Muscle of back (tissue), 11 donors: ENCODE data around the gene GMDS. TPM values are rescaled to one million over a fixed set of nuclear protein-coding genes. Genes with fewer than 3 reads are reported as not detected.

ENCODE experiments used
- DNase-seq, 3 donors: peaks; one replicate each; pipeline versions ENCODE4 v3.0.0 to v3.0.0-alpha.2; 2013
- polyA plus RNA-seq, 10 donors: library from polyadenylated mRNA; unstranded; fragments of 120-200 nt; gene quantifications; one replicate each; pipeline ENCODE4 v1.2.1, GENCODE V29; 2013; ENCODE audit not compliant: insufficient read length in 10 of 10

GMDS gene
- polyA plus RNA-seq, 10 donors, result 9.6 to 17.5 (median 11.0) TPM

DNA sequence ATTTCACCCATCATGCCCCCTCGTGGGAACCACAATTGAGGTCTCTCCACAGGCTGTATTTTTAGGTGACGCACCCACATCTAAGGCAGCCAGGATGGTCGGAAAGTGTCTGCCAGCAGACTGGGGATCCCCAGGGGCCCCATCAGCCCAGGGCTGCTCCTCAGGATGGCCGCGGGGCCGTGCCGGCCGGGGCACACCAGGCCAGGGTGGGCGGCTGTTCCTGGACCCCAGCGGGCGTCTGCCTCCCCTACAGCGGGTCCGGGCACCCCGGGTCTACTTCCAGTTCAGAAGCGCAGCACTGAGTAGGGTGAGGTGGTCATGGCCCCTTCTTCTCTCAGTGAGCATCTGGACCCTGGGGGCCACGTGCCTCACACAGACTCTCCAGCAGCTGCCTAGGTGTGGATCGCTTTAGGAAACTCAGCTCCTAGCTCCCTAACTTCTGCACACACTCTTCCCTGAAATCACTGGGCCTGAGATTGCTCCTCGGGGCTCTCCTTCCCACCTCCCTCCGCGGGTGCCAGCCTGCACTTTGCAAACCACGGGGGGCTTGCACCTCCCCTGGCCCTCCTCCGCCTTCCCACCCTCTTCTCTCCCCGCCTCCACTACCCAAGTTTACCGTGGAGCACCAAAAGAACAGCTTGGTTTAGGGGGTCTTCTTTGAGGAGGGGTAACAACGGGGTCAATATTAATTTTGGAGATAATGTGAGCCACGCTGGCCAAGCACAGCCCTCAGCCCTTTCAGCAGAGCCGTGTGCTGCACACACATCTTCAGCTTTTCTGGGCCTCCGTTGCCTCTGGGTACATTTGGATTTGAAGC is 649.9 kb downstream of the GMDS start:
- DNase-seq, result no peak

DNA sequence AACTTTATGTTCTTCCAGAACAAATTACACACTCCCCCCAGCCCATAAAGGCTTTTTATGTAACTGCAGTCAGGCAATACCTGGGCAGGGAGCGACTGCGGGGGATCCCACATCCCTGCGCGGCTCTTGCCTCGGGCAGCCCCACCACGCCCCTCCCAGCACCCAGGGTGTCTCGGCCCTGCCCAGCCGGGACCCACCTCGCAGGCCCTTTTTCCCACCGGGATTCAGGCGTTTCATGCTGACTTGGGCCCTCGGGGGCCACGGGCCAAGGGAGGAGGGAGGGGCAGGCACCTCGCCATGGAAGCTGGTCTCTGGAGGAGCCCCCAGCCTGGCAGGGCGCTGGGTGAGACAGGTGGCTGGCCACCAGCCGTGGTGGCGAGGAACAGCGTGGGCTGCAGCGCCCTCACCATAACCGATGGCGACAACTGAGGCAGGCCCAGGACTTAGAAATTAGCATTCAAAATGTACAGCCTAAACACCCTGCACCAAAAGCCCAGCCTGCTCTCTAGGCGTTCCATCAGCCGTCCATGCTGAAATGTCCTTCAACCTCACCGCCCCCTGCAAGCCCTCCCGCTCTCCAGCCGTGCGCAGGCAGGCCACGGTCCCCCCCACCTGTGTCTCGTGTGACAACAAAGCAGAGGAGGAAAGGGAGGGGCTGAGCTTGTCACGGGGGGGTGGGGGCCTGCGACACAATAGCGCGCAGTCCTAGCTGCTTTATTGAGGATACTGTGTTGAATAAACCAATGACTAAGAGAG is 650.8 kb downstream of the GMDS start:
- DNase-seq, result no peak

DNA sequence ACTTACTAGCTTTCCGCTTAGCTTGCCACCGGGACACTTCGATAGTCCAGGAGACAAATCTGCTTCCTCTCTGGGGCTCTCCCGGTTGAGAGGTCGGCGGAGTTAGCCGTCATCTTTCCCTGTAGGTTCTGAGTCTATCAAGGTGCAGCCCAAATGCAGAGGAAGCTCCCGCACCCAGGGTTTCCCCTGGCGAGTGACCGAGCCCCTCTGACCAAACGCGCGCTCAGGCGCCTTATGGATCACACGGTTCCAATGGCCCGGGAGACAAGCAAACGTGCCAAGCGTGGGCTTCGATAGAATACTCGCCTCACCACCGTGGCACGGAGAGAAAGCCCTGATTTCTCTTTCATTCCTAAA is 651.5 kb downstream of the GMDS start:
- no peak for DNase-seq

DNA sequence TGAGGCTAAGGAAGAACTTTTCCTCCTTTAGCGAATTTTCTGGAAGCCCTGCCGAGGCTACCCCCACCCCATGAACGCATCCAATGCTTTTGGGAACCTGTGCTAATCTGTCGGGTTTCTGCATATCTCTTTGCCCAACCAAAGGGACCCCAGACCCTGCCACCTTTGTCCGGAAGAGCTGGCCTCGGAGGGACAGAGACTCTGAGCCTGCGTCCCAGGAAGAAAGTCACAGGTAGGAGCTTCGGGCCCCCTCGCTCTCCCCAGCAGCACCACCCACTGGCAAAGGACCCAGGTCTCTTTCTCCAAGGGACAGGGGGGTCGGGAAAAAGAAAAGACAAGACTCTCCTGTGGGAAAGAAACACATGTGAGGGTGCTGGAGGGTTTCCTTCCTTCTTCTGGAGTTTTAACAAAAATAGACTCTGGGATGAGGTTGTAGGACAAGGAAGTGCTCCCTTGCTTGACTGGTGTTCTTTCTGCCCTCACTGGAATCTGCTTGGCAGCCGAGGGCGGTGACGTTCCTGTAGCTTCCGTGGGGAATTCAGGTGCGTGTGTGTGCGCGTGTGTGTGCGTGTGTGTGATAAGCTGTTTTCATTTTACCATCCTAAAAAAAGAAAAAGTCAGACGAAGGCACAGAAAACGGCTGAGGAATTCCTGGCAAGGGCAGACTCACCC is 652.0 kb downstream of the GMDS start:
- no peak for DNase-seq

DNA sequence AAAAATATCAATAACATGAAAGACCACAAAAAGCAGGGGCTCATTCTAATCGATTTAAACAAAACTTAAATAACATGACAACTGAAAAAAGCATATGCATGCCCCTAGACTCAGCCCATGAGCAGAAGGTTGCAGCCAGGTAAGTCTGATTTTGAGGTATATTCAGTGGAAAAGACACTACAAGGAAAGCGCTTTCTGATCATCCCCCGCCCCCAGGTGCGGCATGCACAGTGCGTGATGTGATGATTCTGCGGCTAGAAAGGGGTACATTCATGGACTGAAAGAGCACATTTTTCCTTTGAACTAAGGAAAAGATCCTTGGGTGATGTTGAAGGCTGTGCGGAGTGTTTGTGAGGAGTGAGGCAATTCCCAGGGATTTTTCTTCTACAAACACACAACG is 652.6 kb downstream of the GMDS start:
- no peak for DNase-seq

DNA sequence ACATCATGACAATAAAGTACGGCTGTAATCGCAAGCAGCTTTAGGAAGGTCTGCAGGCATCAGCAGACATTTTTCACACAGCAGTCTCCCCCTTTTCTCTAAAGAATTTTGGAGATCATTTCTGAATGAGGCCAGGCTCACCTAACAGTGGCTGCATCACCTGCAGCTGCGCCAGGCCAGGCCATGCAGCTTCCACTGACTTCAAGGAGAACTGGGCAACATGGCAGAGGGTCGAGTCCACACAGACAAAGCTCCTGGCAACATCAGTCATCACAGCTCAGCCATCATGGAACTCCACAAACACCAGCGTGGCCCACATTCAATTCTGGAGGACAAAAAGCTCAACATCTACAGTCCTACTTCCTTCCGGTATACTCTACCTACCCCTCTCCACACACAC is 653.5 kb downstream of the GMDS start:
- no peak for DNase-seq

DNA sequence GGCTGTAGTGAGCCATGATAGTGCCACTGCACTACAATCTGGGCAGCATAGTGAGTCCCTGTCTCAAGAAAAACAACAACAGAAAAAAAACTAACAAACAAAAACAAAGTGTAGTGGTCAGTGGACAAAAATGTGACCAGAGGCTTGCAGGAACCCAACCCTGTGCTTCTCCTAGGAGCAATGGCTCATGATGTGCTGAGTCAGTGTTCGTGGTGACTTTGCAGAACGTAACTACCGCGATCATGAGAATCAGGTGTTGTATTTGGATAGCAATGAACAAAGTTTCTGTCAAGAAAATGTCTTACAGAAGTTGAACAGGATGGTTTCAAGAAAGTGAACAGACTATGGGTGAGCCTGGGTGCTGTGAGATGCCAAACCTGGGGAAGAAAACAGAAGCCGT is 654.2 kb downstream of the GMDS start:
- DNase-seq, result no peak

DNA sequence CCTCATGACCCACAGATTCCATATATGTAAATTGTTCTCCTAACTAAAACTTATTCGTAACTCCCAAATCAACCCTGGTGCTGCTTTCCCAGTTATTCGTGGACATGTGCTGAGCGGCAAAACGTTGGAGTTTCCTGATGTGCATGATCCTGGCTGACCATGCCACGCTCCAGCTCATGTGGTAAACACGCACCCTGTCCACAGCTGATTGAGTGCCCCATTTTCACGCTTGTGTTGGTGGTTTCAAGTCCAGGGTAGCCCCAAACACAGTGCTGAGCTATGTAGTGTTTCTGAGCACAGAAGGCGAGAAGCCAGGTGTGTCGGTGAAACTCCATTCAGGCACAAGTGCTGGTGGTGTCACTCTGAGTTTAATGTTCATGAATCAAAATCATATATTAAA is 654.8 kb downstream of the GMDS start:
- DNase-seq, result no peak

DNA sequence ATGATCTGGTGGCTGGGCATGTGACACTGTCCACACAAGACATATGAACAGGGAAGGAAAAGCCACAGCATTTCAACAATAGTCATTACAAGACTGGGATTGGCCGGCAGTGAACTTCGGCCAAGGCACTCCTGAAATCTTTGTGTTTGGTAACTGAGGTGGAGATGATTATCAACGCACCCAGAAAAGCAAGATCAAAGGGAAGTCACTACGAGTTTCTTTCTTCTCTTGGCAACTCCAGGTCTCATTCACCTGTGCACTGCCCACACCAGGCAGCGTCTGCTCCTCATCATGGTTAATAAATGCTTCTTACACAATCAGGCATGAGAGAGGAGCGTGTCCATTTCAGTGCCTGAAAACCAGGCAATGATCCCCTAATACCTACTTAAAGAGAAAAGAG is 656.2 kb downstream of the GMDS start:
- no peak for DNase-seq

DNA sequence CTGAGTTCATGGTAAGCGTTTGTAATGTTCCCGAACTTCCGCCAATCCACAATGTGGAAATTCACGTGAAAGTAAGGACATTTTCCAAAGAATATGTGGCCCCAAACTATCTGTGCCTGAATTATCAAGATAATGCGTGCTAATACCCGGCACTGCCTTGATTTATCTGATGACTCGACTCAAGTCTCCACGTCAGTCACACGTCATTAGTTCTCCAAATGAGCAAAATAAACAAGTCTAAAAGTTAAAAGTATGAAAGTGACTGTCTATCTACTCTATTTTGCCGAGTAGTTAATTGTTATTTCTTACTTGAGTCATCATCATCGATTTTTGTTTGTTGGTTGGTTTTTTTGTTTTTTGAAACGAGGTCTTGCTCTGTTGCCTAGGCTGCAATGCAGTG is 657.4 kb downstream of the GMDS start:
- DNase-seq, result no peak

DNA sequence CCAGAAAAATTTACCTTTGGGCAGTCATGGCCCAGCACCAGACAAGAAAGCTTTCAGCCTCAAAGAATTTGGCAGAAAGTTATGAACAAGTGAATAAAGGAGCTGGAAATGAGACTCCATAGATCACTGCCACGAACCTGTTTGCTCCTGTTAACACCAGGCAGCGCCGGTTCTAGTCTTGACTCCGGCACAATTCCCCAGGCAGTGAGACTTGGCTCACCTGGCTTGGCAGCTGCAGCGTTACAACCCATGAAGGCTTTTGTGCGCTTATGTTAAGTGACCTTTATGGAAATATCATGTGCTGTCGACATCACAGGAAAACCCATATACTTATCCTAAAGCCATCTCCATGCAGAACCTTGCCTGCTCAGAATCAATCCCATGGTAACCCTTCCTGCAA is 657.9 kb downstream of the GMDS start:
- DNase-seq, result no peak

DNA sequence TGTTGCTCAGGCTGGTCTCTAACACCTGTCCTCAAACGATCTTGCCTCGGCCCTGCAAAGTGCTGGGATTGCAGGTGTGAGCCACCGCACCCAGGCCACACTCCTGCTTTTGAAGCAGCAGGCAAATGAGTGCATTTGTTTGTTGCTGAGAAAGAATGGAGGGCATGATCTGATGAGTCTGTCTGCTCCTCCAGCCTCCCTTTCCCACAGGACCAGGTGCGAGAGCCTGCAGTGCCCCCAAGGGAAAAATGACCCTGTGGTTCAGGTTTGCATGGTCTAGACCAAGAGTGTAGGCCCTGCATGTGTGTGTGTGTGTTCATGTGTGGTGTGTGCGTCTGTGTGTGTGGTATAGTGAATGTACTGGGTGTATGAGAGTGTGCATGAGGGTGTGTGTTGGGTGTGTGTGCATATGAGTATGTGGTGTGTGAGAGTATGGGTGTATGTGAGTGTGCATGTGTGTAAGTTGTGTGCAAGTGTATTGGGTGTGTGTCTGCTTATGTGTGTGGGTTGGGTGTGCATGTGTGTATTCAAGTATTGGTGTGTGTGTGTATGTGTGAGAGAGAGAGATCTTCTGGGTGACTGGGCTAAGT is 658.4 kb downstream of the GMDS start:
- no peak for DNase-seq

DNA sequence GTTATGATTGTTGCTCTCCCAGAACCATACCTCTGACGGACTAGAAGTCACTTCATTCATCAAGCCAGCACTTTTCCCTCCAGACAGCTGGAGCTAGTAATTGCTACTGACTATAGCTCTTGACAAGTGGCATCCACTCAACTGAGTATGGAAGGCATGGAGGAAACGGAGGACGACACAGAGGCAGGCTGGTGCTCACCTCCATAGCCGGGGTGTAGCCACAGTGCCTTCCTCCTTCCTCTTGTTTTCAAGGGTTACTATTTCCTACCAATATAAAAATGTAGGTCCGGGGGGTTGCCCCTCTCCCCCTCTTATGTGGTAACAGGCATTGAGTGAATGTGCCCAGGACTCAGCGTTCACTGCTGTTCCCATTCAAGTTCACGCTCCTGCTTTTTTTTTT is 659.1 kb downstream of the GMDS start:
- no peak for DNase-seq

DNA sequence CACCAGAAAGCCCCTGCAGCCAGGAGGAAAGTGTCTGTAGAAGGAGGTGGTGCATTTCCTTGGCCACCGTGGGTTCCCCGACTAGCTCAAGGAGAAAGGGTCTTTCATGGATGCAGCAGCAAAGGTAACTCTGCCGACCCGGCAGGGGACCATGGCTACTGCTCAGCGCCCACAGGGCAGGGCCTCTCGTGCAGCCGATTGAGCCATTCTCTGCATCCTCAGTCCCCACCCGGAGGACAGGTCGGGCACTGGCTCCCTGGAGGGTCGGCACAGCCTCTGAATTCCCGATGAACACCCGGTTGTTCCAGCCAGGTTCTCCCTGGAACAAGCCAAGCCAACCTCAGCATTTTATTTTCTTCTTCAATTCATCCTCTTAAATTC is 659.7 kb downstream of the GMDS start:
- no peak for DNase-seq

DNA sequence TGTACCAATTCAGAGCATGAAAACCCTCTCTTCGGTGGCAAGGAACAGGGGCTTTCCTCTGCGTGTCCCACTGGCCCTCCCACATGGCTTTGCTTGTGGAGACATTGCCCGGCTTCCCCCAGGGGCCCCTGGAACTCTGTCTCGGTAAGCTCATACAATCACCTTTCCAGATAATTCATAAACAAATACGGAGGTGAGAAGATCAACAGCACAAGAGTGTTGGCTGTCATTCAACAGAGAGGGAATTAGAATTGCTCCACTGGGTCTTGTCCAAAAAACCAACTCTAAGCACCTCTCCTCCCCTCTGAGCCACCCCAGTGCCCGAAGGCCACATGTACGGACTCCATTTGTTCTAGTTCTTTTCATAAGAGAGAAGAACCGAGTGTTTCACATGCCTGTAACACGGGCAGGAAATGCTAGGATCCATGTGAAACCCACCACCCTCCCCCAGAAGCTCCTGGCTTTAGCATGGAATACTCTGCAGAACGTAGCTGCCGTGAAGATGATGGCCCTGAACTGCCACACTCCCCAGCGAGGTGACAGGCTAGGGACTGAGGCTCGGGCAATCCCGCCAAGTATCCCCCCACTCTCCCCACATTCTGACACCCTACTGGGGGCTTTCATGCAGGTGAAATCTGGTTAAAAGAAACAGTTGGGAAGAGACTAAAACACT is 660.3 kb downstream of the GMDS start:
- DNase-seq, result no peak

DNA sequence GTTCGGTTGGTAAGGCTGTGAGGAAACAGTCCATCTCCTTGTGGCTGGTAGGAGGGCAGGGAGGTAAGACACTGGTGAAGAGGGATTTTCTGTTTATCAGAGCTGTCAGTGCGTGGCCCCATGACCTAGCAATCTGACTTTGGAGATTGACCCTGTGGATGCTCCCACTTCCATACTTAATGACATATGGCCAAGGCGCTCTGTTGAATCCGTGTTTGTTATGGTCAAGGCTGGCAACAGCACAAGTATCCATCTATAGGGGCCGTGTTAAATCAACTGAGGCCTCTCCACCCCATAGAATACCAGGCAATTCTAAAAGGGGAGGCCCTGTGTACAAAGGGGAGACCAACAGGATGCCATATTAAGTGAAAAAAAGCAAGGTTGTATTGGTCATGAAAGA is 661.3 kb downstream of the GMDS start:
- no peak for DNase-seq

DNA sequence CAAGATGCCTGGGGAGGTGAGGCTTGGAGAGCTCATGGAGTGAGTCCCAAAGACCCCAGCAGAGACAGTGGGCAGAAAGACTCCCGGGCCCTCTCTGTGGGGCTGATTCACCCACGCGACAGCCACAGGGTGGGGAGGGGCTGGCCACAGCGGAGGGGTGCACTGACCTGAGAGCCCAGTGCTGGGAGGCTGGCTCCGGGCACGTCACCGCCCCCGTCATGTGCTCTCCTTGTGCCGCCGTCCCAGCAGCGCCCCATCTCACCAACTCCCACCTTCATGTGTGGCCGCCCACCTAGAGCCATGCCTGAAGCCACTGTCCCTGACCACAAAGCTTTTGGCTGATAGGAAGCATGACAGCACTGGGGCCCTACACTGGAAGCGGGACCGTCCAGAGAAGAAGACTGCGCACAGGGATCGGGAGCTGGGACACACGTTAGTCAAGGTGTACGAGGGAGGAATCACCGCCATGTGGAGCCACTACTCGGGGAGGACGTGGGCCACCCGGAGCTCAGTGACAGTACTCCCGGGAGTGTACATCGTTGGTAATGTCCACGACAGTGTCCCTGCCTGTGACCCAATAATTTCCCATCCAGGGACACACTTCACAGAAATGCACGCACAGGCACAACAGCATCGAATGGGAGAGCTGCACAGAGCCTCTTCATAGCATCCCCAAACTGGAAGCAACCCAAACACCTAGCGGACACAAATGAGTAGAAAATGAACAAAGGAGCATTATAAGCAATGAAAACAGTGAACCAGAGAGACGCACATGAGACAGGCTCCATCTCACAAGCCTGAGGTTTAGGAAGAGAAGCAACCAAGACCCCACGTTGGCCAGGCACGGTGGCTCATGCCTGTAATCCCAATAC is 664.0 kb downstream of the GMDS start:
- DNase-seq, result no peak

DNA sequence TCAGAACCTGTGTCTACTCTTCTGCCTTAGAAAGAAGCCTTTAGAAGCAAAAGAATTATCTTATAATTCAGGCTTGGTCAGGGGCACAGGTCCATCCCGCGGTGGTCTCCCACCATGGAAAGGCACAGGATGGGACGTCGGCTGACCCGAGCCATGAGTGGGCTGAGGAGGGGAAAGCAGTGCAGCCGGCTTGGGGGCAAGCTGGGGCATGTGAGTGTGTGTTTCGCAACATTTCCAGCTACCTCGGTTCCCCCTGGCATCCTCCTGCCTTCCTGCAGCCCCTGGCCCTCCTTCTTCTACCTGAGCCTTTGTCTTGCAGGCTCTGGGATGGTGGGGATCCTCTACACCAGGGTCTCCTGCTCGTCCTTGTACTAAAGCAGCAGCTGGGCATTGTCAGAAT is 664.8 kb downstream of the GMDS start:
- no peak for DNase-seq

DNA sequence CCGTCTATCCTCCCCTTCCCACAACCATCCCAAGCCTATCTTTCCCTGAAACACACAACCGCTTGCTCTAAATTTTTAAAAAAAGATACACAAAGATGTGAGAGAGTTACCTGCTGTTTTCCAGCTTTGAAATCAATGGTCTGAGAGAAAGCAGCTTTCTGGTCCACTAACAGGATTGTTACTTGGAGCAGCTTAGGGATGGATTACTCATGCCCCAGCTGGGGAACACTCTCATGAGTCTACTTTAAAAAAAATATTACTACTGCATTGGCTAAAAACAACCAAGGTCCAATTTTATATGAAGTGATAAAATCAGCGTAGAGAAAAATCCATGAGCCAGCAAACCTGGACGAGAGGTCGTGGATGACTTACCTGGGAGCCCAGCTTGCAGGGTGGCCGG is 665.3 kb downstream of the GMDS start:
- DNase-seq, result no peak

DNA sequence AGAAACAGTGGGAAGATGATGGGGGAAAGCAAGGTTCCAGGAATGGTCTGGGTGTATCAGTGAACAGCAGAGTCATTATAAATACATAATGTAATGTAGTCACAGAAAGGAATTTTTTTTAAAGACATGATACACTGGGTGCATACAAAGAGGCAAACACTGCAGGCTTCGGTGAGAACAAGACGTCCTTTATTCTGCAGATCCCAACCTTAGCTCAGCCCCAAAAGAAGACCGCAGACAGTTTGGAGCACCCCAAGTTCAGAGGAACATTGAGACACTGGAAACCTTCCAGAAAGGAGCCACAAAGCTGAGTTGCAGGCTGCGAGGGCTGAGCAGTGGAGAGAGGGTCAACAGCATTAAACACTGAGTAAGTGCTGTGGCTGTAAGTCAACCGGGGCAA is 666.3 kb downstream of the GMDS start:
- DNase-seq, result no peak
